Measurements from ENCODE around the gene GAB1. TPM values are rescaled to one million over a fixed set of nuclear protein-coding genes. Genes with fewer than 3 reads are reported as not detected.
"Not testable (repeated sequence)": the region's sequence is repeated elsewhere in the genome, so short reads cannot be mapped to it uniquely, and the experiment has no call there.

The GAB1 gene
- total RNA-seq, 1 experiment from 2014 or later = 3.8 TPM

DNA sequence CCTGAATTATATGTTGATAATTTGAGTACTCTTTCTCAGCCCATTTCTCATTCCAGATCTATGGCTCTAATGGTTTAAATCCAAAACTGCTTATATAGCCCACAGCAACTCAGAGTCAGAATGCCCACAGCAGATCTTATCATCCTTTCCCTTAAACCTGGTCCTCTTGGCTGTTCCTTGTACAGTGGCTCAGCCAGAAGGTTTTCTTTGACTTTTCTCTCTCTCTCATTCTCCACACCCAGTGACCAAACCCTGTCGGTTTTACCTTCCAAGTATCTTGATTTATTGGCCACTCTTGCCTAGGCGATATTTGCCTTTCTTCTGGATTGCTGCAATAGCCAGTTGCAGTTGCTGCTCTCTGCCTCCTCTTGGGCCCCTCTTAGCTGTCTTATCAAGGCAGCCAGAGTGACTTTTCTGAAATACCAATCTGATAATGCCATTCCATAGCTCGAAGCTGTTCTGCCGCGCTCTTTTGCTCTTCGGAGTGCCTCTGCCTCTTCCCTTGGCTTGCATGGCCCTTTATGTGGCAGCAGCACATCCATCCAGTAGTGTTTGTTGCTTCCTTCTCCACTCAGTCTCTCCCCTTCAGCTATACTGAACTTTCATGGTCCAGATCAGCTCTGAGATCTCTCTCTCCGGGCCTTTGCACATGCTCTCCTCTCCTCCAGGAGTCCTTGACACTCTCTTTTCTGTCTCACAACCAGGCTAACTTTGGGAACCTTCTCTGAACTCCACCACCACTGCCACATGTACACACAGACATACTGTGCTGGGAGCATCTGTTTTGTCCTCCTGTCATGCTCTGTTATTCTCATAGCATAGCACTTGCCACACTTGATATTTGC is 11.8 kb downstream of the GAB1 start:
- Histone ChIP-seq H3K79me2 (ENCODE audit: insufficient read depth, low read length) (no peaks in the 10 kb centered on the region), H3K27ac (ENCODE audit: low read depth, low read length) (no peak overlapping the region), H3K27me3 (ENCODE audit: insufficient read depth, low read length) (no peaks in the 10 kb centered on the region), H3K9me3 (ENCODE audit: control insufficient read depth in 1 of 2, insufficient read depth in 1 of 2, low read depth in 1 of 2, low read length in 2 of 2) (no peaks in the 10 kb centered on the region), H3K36me3 (ENCODE audit: control insufficient read depth in 1 of 2, insufficient read depth in 2 of 2, low read length in 2 of 2) (no peaks in the 10 kb centered on the region), H3K9me2 (ENCODE audit: insufficient read depth) (no peaks in the 10 kb centered on the region), H3K4me1 (ENCODE audit: control insufficient read depth in 1 of 2, insufficient read depth in 2 of 2, low read length in 2 of 2) (peaks cover 6 to 24% of the 10 kb centered on the region in 2 experiments; a peak in 3 of 4 replicates), H4K20me1 (ENCODE audit: insufficient read depth) (no peaks in the 10 kb centered on the region), H3K4me3 (replicated peaks in 1 of 2; ENCODE audit: low read depth in 1 of 2, low read length in 2 of 2) (no peak overlapping the region), H3K4me2 (ENCODE audit: low read length) (no peak overlapping the region), H3K9ac (ENCODE audit: low read length) (no peak overlapping the region), H2AFZ (ENCODE audit: low read depth, low read length, poor library complexity, severe bottlenecking) (no peak overlapping the region)
- intact Hi-C loops (cut with micrococcal nuclease) = no loop called here
- DNase-seq (ENCODE audit: low read depth, low spot score) (no peak), ATAC-seq (no peak)
- no TSS peak for BruUV-seq (replicated peaks)
- RAD21 ChIA-PET (ENCODE audit: low non-redundant PET in 1 of 2, low total read pairs in 2 of 2, uncharacterized antibody in 2 of 2, unreplicated experiment in 2 of 2) = no interaction called here
- POLR2A ChIA-PET = no interaction called here
- TF ChIP-seq CEBPB (IDR thresholded peaks at IDR 0.05; ENCODE audit: low read depth) (no peak), EGR1 (IDR thresholded peaks at IDR 0.05; ENCODE audit: low read depth) (no peak), ELF1 (IDR thresholded peaks at IDR 0.05; ENCODE audit: borderline replicate concordance, low read depth) (no peak), CBX3 (IDR thresholded peaks at IDR 0.05; ENCODE audit: low read depth) (no peak), JUND (IDR thresholded peaks at IDR 0.05) (no peak)
- TF ChIP-seq, protein P1, sequence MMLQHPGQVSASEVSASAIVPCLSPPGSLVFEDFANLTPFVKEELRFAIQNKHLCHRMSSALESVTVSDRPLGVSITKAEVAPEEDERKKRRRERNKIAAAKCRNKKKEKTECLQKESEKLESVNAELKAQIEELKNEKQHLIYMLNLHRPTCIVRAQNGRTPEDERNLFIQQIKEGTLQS (IDR thresholded peaks at IDR 0.05) = no peak
- CTCF ChIA-PET = no interaction called here

DNA sequence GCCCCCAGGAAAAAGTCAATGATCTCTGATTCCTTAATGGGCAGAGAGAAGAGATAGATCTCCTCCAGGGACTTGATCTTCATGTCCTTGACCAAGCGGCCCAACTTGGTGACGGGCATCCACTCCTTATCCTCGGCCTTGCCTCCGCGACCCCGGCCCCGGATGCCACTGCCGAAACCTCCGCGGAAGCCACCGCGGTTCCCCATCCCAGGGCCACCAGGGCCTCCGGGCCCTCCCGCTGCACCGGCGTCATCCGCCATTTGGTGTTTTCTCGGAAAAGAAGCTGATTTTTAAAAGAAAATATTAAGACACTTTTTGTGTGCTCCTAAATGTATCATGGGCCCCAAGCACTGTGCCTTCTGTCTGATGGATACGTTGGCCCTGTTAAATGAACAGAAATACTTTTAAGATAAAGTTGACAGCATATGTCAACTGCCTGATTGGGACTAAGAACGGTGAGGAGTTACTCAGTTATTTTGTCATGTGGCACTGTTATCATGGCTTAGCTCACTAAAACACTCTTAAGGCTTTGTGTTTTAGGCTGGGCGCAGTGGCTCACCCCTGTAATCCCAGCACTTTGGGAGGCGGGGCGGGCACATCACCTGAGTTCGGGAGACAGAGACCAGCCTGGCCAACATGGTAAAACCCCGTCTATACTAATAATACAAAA is 13.3 kb downstream of the GAB1 start:
- H3K9me3 ChIP-seq (ENCODE audit: control insufficient read depth in 1 of 2, insufficient read depth in 1 of 2, low read depth in 1 of 2, low read length in 2 of 2); H3K4me2 ChIP-seq (ENCODE audit: low read length); intact Hi-C loops (cut with micrococcal nuclease); H3K27me3 ChIP-seq (ENCODE audit: insufficient read depth, low read length); H3K27ac ChIP-seq (ENCODE audit: low read depth, low read length); DNase-seq (ENCODE audit: low read depth, low spot score); H3K4me3 ChIP-seq (replicated peaks in 1 of 2; ENCODE audit: low read depth in 1 of 2, low read length in 2 of 2); H2AFZ ChIP-seq (ENCODE audit: low read depth, low read length, poor library complexity, severe bottlenecking); H3K9ac ChIP-seq (ENCODE audit: low read length); RAD21 ChIA-PET (ENCODE audit: low non-redundant PET in 1 of 2, low total read pairs in 2 of 2, uncharacterized antibody in 2 of 2, unreplicated experiment in 2 of 2); H3K36me3 ChIP-seq (ENCODE audit: control insufficient read depth in 1 of 2, insufficient read depth in 2 of 2, low read length in 2 of 2); H3K79me2 ChIP-seq (ENCODE audit: insufficient read depth, low read length); H4K20me1 ChIP-seq (ENCODE audit: insufficient read depth); BruUV-seq (replicated peaks); ATAC-seq; CTCF ChIA-PET; H3K9me2 ChIP-seq (ENCODE audit: insufficient read depth); POLR2A ChIA-PET: not testable (repeated sequence)
- peaks cover 6 to 24% of the 10 kb centered on the region in 2 experiments; a peak in 3 of 4 replicates for H3K4me1 ChIP-seq (ENCODE audit: control insufficient read depth in 1 of 2, insufficient read depth in 2 of 2, low read length in 2 of 2)

Measured in HCT116 (cell line).